Transverse colon (tissue), 4 donors: Measurements from ENCODE around the gene MTLN. TPM values are rescaled to one million over a fixed set of nuclear protein-coding genes. Genes with fewer than 3 reads are reported as not detected.
"Not testable (repeated sequence)": the region's sequence is repeated elsewhere in the genome, so short reads cannot be mapped to it uniquely, and the experiment has no call there.

Experiments used
- DNase-seq: peaks from one replicate; pipeline ENCODE4 v3.0.0-alpha.2; 2019
- H3K27ac ChIP-seq, 4 donors: fragments of 200-600 bp; sonication (generic); 2 replicates each; pipeline ENCODE4 v1.5.1; 2016 to 2018; ENCODE audit warnings: inconsistent platforms in 4 of 4
- H3K27me3 ChIP-seq: fragments of 200-600 bp; sonication (generic); 2 replicates; pipeline ENCODE4 v1.5.1; 2017; ENCODE audit warnings: inconsistent platforms
- H3K36me3 ChIP-seq, 4 donors: fragments of 200-600 bp; sonication (generic); 2 replicates each; pipeline ENCODE4 v1.5.1; 2017 to 2019; ENCODE audit warnings: inconsistent platforms in 4 of 4
- H3K4me1 ChIP-seq, 4 donors: fragments of 200-600 bp; sonication (generic); 2 replicates each; pipeline ENCODE4 v1.5.1; 2017 to 2020; ENCODE audit warnings: inconsistent platforms in 4 of 4
- H3K4me3 ChIP-seq, 4 donors: fragments of 200-600 bp; sonication (generic); 1 replicate in 1 of 4; 2 replicates in 3 of 4; pipeline versions ENCODE4 v1.5.1 to v1.6.1; 2017 to 2019; ENCODE audit warnings: inconsistent platforms in 4 of 4
- H3K9me3 ChIP-seq, 2 donors: fragments of 200-600 bp; sonication (generic); 2 replicates each; pipeline ENCODE4 v1.5.1; 2017 to 2019; ENCODE audit warnings: inconsistent platforms in 2 of 2
- CTCF ChIP-seq, 5 experiments: fragments of 200-600 bp in 3 of 5; fragments of 450-650 bp in 2 of 5; sonication (generic) in 3 of 5; IDR thresholded peaks; 1 replicate in 2 of 5; 2 replicates in 3 of 5; pipeline ENCODE4 v1.5.1; 2016 to 2017; ENCODE audit warnings: antibody characterized with exemption in 5 of 5, inconsistent platforms in 3 of 5, mild to moderate bottlenecking in 2 of 5, moderate library complexity in 1 of 5
- EP300 ChIP-seq: sonication (generic); formaldehyde crosslinking; IDR thresholded peaks from one replicate; pipeline ENCODE4 v1.6.1; 2017; ENCODE audit warnings: antibody characterized with exemption, low read depth
- POLR2A ChIP-seq: fragments of 450-650 bp; IDR thresholded peaks from one replicate; pipeline ENCODE4 v1.6.1; 2016; ENCODE audit warnings: antibody characterized with exemption, mild to moderate bottlenecking, moderate library complexity
- POLR2AphosphoS5 ChIP-seq, 3 donors: sonication (generic); formaldehyde crosslinking; IDR thresholded peaks; one replicate each; pipeline ENCODE4 v1.6.1; 2016; ENCODE audit warnings: antibody characterized with exemption in 3 of 3
- WGBS, 2 donors: methylation state at CpG; one replicate each; pipeline ENCODE4 v1.1.5; 2018; ENCODE audit warnings: low coverage in 1 of 2; 5-methylcytosine and 5-hydroxymethylcytosine counted together
- in situ Hi-C, 4 donors: fragments of 200-750 bp; cut with MboI; loops; one replicate each; pipeline versions ENCODE4 v1.15.0 to v1.15.1; 2017; ENCODE audit warnings: low sequenced_read_pairs in 3 of 4, low pct_ligation_motif_present in 1 of 4, low pct_unique_long_range_greater_than_20kb in 1 of 4
- intact Hi-C: fragments of 100-400 bp; cut with DNase I; formaldehyde crosslinking; loops from one replicate; pipeline ENCODE4 v1.15.1; 2023; ENCODE audit warnings: low total_unique reads
- total RNA-seq, 4 donors: library from RNA; depleted of rRNA; stranded (reverse); fragments of >200 nt; gene quantifications; one replicate each; pipeline ENCODE4 v1.1.0, GENCODE V29; 2016

The MTLN gene
- total RNA-seq, 4 donors from 2014 or later, result 56.1 to 123 (median 99.1) TPM

GRCh38 chr2:110221938-110222337 lies 9.6 kb upstream of the MTLN start:
- no peak overlapping the region for H3K27ac ChIP-seq
- in situ Hi-C loops, result no loop called here
- no peaks in the 10 kb centered on the region for H3K36me3 ChIP-seq
- intact Hi-C loops, result no loop called here
- no peaks in the 10 kb centered on the region for H3K4me1 ChIP-seq
- DNase-seq, result no peak
- no peaks in the 10 kb centered on the region for H3K9me3 ChIP-seq
- TF ChIP-seq POLR2AphosphoS5 (IDR thresholded peaks at IDR 0.05) (no peak), CTCF (IDR thresholded peaks at IDR 0.05) (no peak), EP300 (no peak), POLR2A (no peak)
- 62 to 92% methylated on average over 2 to 4 of the region's 4 CpGs for WGBS, 2 donors
- H3K27me3 ChIP-seq, result peaks cover 54% of the 10 kb centered on the region
- H3K4me3 ChIP-seq, result no peak overlapping the region

GRCh38 chr2:110220190-110220564 lies 7.8 kb upstream of the MTLN start:
- H3K27me3 ChIP-seq, result peaks cover 53% of the 10 kb centered on the region
- no peaks in the 10 kb centered on the region for H3K4me1 ChIP-seq
- DNase-seq, result no peak
- no peak for TF ChIP-seq POLR2A
- TF ChIP-seq EP300, result no peak
- no peak for TF ChIP-seq CTCF (IDR thresholded peaks at IDR 0.05)
- no peak for TF ChIP-seq POLR2AphosphoS5 (IDR thresholded peaks at IDR 0.05)
- no peaks in the 10 kb centered on the region for H3K36me3 ChIP-seq
- intact Hi-C loops, result no loop called here
- H3K4me3 ChIP-seq, result no peak overlapping the region
- WGBS, 2 donors, result 79 to 81% methylated on average over 2 of the region's 2 CpGs
- H3K27ac ChIP-seq, result no peak overlapping the region
- no peaks in the 10 kb centered on the region for H3K9me3 ChIP-seq
- in situ Hi-C loops, result no loop called here

GRCh38 chr2:110219496-110220189 lies 7.3 kb upstream of the MTLN start:
- Histone ChIP-seq H3K27me3 (peaks cover 53% of the 10 kb centered on the region), H3K4me3 (no peak overlapping the region), H3K36me3 (no peaks in the 10 kb centered on the region), H3K4me1 (no peaks in the 10 kb centered on the region), H3K9me3 (no peaks in the 10 kb centered on the region), H3K27ac (no peak overlapping the region)
- intact Hi-C loops (no loop called here), in situ Hi-C loops (no loop called here)
- WGBS, 2 donors, result 8 to 25% methylated on average over 1 of the region's 1 CpG
- TF ChIP-seq EP300, result no peak
- TF ChIP-seq POLR2AphosphoS5 (IDR thresholded peaks at IDR 0.05), result no peak
- TF ChIP-seq CTCF (IDR thresholded peaks at IDR 0.05), result no peak
- no peak for TF ChIP-seq POLR2A
- no peak for DNase-seq

GRCh38 chr2:110218889-110219288 lies 6.5 kb upstream of the MTLN start:
- H3K4me3 ChIP-seq, H3K27ac ChIP-seq, in situ Hi-C loops, H3K36me3 ChIP-seq, H3K9me3 ChIP-seq, DNase-seq, intact Hi-C loops, H3K4me1 ChIP-seq: not testable (repeated sequence)
- peaks cover 45% of the 10 kb centered on the region for H3K27me3 ChIP-seq
- 79 to 87% methylated on average over 3 to 7 of the region's 7 CpGs for WGBS, 2 donors

GRCh38 chr2:110216803-110217202 lies 4.5 kb upstream of the MTLN start:
- intact Hi-C loops, result no loop called here
- H3K27ac ChIP-seq, result no peak overlapping the region
- no peaks in the 10 kb centered on the region for H3K9me3 ChIP-seq
- H3K4me1 ChIP-seq, result peaks cover 0 to 7% (median under 1%) of the 10 kb centered on the region in 4 donors
- in situ Hi-C loops, result no loop called here
- peaks cover 26% of the 10 kb centered on the region for H3K27me3 ChIP-seq
- DNase-seq, result no peak
- H3K4me3 ChIP-seq, result no peak overlapping the region
- no peaks in the 10 kb centered on the region for H3K36me3 ChIP-seq
- TF ChIP-seq POLR2A, result no peak
- no peak for TF ChIP-seq CTCF (IDR thresholded peaks at IDR 0.05)
- TF ChIP-seq POLR2AphosphoS5 (IDR thresholded peaks at IDR 0.05), result no peak
- no peak for TF ChIP-seq EP300
